HuH-7 (cell line): ENCODE results near the gene PDLIM5.

Experiments used
- DNase-seq: peaks from one replicate; pipeline ENCODE4 v3.0.0; 2011; ENCODE audit warnings: low spot score

PDLIM5 gene

DNA sequence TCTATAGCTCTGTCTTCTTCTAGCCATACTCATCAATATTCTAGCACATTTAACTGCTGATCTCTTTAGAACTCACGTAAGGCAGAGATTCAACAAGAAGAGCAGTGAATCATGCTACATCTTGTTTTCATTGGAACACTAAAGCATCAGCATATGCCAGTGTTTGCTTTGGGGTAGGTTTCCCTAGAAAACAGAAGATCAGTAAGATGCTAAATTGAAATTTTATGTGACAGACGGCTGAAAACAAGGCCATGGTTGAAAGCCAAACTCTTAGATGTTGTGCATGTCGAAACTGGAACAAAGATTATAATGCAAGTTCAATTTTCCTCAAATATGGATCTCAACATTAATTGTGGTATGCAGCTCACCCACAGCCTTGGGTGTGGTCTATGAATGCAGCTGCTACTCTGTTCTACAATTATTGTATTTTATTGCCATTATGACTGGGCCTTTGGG is 107.6 kb downstream of the PDLIM5 start:
- DNase-seq, result no peak

DNA sequence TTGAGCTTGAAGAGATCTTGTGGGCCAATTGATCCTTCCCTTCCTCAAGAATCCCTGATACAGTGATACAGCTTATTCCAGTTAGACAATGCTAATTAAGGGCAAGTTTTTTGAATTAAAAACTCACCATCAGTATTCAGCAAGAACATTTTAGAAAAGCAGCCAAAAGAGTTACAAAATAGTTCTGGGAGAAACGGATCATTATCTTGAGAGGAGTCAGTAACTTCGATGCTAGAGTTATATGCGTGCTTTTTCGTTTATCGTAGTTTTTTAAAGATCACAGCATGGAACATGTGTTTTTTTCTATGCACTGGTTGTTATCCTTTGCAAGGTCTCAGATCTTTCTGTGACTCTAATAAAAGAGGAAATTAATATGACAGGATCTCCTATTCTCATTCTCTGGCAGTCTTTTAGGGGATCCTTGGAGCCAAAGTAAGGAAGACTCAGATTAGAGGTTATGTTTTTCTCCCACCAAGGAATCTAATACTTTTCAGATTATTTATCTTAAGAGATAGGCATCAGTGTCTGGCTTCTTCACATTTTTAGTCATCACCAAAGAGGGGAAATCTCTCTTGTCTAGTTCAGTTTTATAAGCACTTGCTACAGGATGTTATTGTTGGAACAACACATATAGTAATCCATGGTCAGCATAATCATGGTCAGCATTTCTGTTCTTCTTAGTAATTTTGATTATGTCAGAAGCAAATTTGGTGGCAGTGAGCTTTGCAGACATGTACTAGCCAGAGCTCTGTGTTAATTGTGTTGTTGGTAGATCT is 109.7 kb downstream of the PDLIM5 start:
- no peak for DNase-seq

DNA sequence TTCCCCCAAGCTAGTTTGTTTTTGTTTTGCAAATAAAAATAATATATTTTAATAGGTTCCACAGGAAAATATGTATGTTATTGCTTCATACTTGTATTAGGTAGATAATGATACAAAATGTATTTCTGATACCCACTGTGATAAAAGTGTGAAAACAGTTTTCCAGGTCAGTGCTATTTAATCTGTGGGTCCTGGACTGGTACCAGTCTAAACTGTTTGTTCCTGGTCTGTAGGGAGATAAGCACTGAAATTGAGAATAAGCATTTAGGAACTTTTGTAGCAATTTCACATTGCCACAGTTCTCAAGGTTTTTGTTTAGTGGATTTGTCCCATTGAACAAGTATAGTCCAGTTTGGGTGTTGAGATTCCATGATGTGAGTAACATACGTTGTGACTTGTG is 110.5 kb downstream of the PDLIM5 start:
- no peak for DNase-seq

DNA sequence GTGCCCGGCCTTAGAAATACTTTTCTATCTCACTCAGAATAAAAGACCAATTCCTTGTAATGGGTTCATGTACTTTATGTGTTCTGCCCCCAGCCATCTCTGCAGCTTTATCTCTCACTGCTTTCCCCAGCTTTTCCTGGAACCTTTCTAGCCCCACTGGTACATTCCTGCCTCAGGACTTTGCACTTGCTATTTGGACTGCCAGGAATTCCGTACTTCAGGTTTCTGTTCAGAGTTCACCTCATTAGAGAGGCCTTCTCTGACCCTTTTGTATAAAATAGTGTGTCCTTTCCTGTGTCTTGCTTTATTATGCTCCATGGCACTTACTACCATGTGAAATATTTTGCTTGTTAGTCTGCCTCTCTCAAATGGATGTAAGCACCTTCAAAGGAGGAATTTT is 112.5 kb downstream of the PDLIM5 start:
- DNase-seq, result peak; percentile 37

DNA sequence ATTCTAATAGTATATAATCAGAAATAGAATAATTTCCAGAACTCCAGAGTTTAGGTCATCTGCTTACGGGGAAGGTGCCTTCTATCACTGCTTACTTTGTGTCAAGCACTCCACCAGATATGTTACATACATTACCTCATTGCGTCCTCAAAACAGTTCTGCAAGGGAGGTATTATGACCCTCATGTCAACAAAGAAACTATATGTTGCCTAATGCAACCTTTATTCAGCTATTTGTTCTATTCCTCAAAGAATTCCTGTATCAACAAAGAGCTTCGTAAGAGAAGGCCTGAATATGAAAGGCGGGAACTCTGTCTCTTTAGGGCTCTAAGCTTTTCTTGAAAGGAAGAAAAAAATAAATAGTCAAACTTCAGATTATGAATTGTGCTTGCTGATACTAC is 114.7 kb downstream of the PDLIM5 start:
- peak; percentile 17 for DNase-seq

DNA sequence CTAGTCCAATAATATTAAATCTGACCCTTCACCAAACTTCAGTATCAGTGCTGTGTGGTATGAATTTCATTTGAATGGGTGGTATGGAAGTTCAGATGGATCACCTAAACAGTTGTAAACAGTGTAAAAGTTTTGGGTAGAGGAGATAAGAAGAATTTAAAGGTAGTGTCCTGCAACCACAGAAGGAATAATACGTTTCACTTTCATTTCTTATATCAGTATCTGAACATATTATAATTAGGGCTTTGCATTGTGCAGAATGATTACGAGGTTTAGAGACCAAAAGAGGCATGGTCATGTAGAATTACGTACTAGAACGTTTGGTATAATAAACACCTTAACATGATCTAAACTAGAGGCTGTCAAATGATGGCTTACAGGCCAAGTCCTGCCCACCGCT is 116.1 kb downstream of the PDLIM5 start:
- DNase-seq, result no peak

DNA sequence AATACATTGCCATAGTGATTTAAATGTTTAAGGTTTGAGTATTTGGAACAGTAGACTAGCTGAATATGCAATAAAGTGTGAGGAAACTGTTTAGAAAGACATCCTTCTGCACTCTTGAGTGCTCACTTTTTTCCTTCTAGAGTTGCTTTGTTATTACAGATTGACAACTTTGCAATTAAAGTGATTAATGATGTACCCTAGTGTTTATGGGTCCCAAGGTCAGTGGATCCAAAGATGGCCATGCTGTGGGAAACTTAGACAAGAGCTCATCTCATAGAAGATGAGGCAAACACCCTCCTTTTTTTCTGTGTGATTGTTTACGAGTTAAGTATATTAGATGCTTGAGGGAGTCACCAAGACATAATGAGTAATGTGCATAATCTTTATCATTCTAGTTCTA is 118.8 kb downstream of the PDLIM5 start:
- no peak for DNase-seq

DNA sequence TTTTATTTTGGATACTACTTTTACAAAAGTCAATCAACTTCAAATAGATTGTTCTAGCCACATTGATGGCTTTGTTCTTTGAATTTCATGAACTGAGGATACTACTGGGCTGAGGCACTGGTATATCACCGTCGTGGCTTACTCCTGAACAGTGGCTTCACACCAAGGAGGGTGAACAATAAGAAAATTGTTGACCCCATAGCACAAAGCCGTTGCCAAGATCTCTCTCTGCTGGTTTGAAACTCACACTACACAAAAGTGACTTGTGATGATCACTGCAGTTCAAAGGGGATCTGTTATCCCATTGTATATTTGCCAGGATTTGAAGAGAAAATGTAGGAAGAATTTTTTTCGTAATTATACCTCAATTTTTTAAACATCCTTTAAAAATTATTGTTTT is 119.6 kb downstream of the PDLIM5 start:
- no peak for DNase-seq

DNA sequence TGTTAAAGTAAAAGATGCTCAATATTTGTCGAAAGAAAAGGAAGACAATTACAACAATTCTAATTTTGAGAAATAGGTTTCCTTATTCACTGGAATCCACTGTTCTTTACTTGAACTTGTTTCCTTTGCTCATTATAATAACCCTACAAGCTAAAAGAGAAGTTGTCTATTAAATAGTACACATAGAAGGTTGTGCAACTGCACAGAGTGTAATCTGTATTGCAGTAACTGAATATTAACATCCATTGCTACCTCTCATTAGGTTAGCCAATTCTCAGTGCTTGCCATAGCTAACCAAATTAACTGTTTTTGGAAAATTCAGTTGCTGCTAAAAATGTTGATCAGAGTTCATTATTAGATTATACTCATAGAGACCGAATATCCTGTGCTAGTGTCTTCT is 120.0 kb downstream of the PDLIM5 start:
- no peak for DNase-seq

DNA sequence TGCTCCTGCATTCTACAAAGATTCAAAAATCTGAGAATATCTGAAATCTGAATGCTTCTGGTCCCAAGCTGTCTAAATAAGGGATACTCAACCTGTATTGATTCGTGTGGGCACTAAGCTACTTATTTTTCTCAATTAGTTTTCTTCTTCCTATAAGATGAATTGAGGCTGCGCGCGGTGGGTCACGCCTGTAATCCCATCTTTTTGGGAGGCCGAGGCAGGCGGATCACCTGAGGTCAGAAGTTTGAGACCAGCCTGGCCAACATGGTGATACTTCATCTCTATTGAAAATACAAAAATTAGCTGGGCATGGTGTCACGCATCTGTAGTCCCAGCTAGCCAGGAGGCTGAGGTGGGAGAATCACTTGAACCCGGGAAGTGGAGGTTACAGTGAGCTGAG is 122.3 kb downstream of the PDLIM5 start:
- DNase-seq, result no peak

DNA sequence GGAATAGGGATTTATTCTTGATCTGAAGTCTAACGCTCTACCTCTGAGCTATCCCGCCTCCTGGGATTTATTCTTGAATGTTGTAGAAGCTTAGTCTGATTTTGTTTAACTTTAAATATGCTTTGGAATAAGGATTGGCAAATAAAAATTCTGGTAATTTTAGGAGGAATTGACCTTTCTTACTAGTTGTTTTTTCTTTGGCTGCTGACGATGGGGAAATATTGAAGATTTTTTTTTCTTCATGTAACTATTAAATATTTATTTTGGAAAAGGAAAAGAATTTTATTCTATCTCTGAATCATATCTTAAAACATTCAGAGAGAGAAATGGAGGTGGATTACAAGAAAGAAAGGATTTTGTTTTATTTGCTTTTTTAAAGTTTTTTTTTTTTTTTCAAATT is 122.9 kb downstream of the PDLIM5 start:
- DNase-seq, result no peak

DNA sequence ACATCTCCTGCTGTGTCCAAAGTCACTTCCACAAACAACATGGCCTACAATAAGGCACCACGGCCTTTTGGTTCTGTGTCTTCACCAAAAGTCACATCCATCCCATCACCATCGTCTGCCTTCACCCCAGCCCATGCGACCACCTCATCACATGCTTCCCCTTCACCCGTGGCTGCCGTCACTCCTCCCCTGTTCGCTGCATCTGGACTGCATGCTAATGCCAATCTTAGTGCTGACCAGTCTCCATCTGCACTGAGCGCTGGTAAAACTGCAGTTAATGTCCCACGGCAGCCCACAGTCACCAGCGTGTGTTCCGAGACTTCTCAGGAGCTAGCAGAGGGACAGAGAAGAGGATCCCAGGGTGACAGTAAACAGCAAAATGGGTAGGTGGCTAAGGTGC is 123.9 kb downstream of the PDLIM5 start:
- DNase-seq, result no peak

DNA sequence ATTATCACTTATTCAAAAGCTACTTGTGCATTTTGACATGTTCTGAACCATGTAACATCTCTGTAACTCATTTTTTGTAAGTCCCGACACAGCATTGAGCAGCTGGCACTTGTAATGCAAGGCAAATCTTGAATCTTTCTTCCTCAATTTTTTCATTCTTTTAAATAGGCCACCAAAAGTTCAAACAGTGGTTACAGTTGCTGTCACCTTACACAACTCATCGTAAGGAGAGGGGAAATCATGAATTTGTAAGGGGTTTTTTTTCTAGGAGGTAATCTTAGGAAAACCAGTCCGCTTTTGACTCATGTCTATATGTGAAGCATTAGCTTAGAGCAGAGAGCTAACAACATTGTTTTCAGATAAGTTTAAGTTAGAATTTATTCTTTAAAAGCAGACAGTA is 124.5 kb downstream of the PDLIM5 start:
- no peak for DNase-seq

DNA sequence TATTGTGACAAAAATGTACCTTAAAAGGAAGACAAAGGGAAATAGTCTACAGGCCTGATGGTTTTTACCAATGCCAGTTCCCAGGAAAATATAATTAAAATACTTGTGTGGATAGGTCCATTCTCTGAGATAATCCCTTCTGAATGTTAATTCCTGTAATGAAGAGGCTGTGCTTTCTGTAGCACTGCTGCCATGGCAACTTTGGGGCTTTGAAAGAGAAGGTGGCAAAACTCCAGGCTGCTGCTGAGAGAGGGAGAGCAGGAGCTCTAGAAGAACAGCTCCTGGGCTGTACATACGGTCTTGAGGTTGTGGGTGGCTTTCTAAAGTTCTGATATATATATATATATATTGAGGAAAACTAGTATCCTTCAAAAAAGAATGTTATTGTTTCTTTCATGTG is 125.4 kb downstream of the PDLIM5 start:
- no peak for DNase-seq

DNA sequence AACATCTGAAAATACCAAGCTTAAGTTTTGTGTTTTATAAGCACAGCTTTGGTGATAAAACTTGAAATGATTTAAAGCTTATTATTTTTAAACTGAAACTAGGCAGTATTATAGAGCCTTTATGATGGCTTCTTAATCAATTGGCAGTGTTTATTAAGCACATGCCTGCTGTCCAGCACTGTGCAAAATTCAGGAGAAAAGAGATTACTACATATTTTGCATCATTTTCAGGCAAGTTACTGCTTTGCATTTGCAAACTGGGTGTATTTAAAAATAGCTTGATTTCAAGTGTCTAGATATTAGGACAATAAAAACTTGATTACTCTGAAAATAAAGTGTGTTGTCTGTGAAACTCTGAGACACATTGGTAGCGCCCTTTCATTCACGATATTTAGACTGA is 126.5 kb downstream of the PDLIM5 start:
- no peak for DNase-seq

DNA sequence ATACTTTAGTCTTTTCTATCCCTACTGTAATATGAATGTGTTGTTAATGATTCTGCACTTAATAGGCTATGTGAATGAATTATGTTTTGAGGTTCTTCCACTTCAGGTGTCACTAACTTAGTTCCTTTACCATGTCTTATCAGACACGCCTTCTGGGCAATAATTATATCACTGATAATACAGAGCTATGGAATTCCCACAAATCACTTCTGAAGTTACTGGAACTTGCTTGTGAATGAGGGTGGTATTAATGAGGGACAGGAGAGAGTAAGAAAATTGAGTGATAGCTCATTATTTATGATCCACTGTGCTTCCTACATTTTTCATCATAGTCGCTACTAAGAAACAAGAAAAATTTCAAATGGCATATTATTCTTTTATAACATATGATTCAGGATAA is 130.0 kb downstream of the PDLIM5 start:
- no peak for DNase-seq

DNA sequence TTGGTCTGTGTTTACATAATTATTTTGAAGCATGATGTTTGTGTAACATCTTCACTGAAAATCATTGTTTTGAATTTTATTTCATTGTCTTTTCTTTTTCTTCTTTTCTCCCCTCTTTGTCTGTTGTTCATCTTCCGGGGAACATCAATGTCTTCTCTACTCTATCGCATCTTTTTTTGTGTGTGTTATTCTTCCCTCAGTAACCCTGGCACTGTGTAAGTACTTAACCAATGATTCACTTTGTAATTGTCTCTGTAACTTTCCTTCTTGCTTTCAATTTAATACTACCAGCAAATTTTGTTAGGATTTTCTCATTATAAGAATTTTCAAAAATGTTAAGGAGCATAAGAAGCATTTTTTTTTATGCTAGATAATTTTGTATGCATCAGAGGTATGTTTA is 130.8 kb downstream of the PDLIM5 start:
- no peak for DNase-seq

DNA sequence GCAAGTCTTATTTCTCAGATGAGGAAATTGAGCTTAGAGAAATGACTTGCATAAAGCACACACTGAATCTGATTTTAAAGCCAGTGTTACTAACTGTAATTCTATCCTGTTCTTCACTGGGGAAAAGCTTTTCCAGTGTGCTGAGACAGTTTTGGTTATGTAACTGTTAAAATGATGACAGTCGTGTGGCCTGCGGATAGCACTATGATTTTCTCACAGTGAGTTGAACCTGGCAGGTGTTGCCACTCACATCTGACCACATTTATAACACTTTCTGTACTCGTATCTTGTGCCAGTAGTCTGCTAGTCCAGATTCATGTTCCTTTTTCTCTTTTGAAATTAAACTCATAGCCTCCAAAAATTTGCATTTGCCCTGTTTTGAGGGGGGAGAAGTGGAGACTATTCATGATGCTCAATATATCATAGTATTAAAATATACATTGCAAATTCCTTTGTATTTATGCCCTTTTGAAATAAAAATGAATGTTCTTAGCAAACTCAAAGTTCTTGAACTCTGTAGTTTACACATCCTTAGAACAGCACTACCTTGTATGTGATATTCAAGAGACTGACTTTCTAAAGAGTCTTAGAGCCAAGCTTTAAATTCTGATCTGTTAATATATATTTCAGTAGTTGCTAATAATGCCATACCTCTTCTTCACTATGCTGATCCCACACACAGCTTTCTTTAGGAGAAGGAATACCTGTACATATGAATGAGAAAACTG is 132.3 kb downstream of the PDLIM5 start:
- DNase-seq, result no peak

DNA sequence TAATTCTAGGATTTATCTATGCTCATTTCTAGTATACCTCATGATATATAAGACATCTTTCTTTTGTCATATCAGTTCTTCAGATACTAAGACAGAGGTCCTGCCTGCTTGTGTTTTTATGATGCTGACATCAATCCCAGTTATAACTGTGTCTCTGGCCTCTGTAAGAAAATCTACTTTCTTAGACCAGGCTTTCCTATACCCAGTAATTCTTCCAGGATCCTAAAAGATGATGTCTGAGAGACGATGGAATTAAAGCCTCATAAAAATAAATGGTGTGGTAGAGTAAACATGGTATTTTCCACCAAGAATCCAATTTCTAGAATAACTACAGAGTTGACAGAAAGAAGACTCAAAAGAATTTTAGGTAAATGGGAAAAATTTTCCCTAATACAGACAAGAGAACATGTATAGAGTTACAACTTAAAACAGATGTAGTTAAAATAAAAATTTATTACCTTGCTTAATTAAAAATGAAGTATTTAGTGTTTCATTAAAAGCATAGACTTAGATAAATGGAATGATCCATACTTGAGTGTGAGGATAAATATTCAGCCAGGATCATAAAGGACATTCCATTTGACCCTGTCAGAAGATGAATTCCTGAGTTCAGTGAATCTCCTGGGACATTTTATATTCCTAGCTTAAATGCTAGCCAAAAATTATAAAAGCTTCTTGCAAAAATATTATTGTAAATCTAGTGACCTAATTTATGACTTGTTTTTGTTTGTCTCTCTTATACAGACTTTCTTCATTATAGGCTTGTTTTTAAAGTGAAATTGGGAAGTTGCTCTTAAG is 137.4 kb downstream of the PDLIM5 start:
- no peak for DNase-seq

DNA sequence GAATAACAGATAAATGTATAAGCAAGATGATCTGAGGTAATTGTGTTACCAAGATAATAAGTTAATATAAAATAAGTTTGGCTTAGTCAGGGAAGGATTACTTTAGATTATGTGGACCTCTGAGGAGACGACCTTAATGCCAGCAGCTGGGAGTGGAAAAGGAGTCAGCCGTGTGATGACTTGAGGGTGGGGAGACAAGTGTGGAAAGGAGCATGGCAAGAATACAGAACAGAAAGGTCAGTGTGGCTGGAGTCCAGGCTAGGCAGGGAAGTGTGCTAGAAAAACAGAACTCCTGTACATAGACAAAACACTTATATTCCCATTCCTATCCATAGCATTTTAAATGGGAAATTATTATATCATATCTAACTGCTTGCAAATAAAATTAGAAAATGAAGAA is 138.8 kb downstream of the PDLIM5 start:
- no peak for DNase-seq

DNA sequence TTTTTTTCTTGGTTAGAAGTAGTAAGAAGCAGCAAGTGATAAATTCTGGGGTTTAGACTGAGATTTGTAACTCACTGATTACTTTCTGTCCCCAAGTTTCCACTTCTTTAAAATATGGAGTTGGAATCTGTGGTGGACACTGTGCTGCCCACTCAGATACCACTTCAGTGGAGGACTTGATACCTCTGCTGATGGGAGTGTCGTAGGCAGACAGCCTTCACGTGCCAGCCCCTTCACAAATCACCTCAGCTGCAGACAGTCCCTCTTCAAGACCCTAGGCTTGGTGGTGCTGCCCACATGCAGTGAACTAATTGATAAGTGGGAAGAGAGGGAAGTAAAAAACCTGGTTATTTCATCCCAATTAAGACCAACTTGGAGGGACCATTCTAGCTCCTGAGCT is 139.5 kb downstream of the PDLIM5 start:
- no peak for DNase-seq

DNA sequence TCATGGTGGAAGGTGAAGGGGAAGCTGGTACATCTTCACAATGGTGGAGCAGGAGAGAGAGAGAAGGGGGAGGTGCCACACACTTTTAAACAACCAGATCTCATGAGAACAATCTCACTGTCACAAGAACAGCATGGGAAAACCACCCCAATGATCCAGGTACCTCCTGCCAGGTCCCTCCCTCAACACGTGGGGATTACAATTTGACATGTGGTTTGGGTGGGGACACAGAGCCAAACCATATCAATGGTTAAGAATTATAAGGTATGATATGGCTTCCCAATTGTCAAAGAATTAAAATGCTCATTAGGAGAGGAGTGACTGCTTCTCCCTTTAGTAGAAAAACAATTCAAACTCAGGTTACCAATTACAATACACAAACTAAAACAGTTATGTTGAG is 143.3 kb downstream of the PDLIM5 start:
- DNase-seq, result no peak

DNA sequence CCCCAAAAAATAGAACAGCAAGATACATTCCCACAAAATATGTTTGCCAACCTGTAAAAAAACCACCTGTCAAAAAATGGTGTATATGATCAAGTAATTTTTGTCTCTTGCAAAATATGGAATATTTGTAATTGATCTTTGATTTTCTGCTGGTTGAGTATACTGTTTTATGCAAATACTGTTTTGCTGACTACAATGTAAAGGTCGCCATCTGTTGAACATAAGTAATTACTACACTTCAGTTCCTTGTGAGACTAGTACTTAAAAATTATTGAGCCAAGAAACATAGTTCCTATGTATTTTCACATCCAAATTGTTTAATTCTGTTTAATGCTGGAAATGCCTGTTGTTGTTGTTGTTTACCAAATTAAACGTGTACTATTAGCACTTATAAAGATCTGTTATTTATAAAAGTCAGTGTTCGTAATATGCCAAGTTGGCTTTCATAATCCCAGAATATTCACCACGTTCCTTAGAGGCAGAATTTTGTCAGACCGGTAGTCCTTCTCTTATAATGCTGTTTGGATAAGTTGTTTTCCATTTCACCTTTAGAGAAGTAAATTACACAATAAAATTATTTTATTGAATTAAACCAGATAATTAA is 144.2 kb downstream of the PDLIM5 start:
- no peak for DNase-seq
